NCI-H1048 (cell line): ENCODE measurements around the gene TRIO.

ENCODE experiments used
- DNase-seq: peaks from one replicate; lab custom pipeline; 2025; lab: John Stamatoyannopoulos, UW

TRIO gene

GRCh38 chr5:14267166-14267838 is 124.2 kb downstream of the TRIO start:
- DNase-seq: no peak

GRCh38 chr5:14267991-14268708 is 125.0 kb downstream of the TRIO start:
- no peak for DNase-seq

GRCh38 chr5:14268738-14269137 is 125.6 kb downstream of the TRIO start:
- DNase-seq: no peak

- no peak for DNase-seq
Measured at GRCh38 chr5:14269395-14269794, 126.3 kb downstream of the TRIO start.

GRCh38 chr5:14270209-14270702 is 127.1 kb downstream of the TRIO start:
- peak; percentile 19 for DNase-seq

GRCh38 chr5:14272548-14273205 is 129.5 kb downstream of the TRIO start:
- DNase-seq: no peak

GRCh38 chr5:14273207-14273767 is 130.1 kb downstream of the TRIO start:
- DNase-seq: no peak

GRCh38 chr5:14276380-14276779 is 133.2 kb downstream of the TRIO start:
- no peak for DNase-seq

- no peak for DNase-seq
Measured at GRCh38 chr5:14277385-14278320, 134.5 kb downstream of the TRIO start.

- DNase-seq: no peak
Measured at GRCh38 chr5:14280294-14280854, 137.2 kb downstream of the TRIO start.

GRCh38 chr5:14281746-14282181 is 138.6 kb downstream of the TRIO start:
- DNase-seq: no peak

GRCh38 chr5:14283139-14283538 is 140.0 kb downstream of the TRIO start:
- no peak for DNase-seq

GRCh38 chr5:14284392-14285148 is 141.4 kb downstream of the TRIO start:
- no peak for DNase-seq

GRCh38 chr5:14286007-14286406 is 142.9 kb downstream of the TRIO start:
- no peak for DNase-seq

GRCh38 chr5:14286574-14287421 is 143.7 kb downstream of the TRIO start:
- DNase-seq: no peak

- no peak for DNase-seq
Measured at GRCh38 chr5:14292766-14293658, 149.9 kb downstream of the TRIO start.

- no peak for DNase-seq
Measured at GRCh38 chr5:14295610-14296009, 152.5 kb downstream of the TRIO start.
